PC-9 (cell line): ENCODE measurements around the gene SCNN1B. TPM values are rescaled to one million over a fixed set of nuclear protein-coding genes. Genes with fewer than 3 reads are reported as not detected.

Source experiments
- BruUV-seq: library from RNA; stranded (reverse); fragments of 400-500 nt; replicated peaks from 2 replicates; lab custom pipeline; 2021; lab: Mats Ljungman, UMichigan
- CTCF ChIA-PET: fragments of 300-600 bp; sonication (Branson Sonifier 250); formaldehyde crosslinking; loops from one replicate; lab custom pipeline; 2022; ENCODE audit warnings: antibody characterized with exemption; lab: Charles Lee
- POLR2A ChIA-PET: fragments of 300-600 bp; sonication (Branson Sonifier 250); formaldehyde crosslinking; loops from one replicate; lab custom pipeline; 2022; ENCODE audit warnings: antibody characterized with exemption; ENCODE audit not compliant: unreplicated experiment; lab: Charles Lee
- DNase-seq, 2 experiments: peaks; one replicate each; pipeline versions ENCODE4 v3.0.0 to v3.0.0-alpha.2; 2015 to 2022; ENCODE audit warnings: mixed read lengths in 1 of 2
- H2AFZ ChIP-seq: fragments of 200-600 bp; sonication (generic); 2 replicates; pipeline ENCODE4 v1.8.1; 2017; ENCODE audit warnings: antibody characterized with exemption
- H3F3A ChIP-seq: fragments of 200-600 bp; sonication (generic); 2 replicates; pipeline ENCODE4 v1.8.1; 2017; ENCODE audit warnings: antibody characterized with exemption, mild to moderate bottlenecking, low read depth; ENCODE audit not compliant: insufficient read depth
- H3K27ac ChIP-seq: fragments of 200-600 bp; sonication (generic); 2 replicates; pipeline ENCODE4 v1.6.1; 2016; ENCODE audit warnings: mixed run types
- H3K27me3 ChIP-seq: fragments of 200-600 bp; sonication (generic); 2 replicates; pipeline ENCODE4 v1.6.1; 2016; ENCODE audit warnings: low read depth, mixed run types; ENCODE audit not compliant: insufficient read depth
- H3K36me3 ChIP-seq: fragments of 200-600 bp; sonication (generic); 2 replicates; pipeline ENCODE4 v1.6.1; 2016; ENCODE audit warnings: low read depth, mixed run types
- H3K4me1 ChIP-seq: fragments of 200-600 bp; sonication (generic); replicated peaks from 2 replicates; pipeline ENCODE4 v1.6.1; 2016; ENCODE audit warnings: mixed run types; ENCODE audit not compliant: insufficient read depth
- H3K4me2 ChIP-seq: fragments of 200-600 bp; sonication (generic); 2 replicates; pipeline ENCODE4 v1.6.1; 2017; ENCODE audit warnings: mixed run types
- H3K4me3 ChIP-seq: fragments of 200-600 bp; sonication (generic); 2 replicates; pipeline ENCODE4 v1.6.1; 2016; ENCODE audit warnings: mixed run types
- H3K79me2 ChIP-seq: fragments of 200-600 bp; sonication (generic); 2 replicates; pipeline ENCODE4 v1.6.1; 2017; ENCODE audit warnings: low read depth, mixed run types
- H3K9me2 ChIP-seq: fragments of 200-600 bp; sonication (generic); 2 replicates; pipeline ENCODE4 v1.8.1; 2017; ENCODE audit warnings: mild to moderate bottlenecking; ENCODE audit not compliant: insufficient read depth
- H3K9me3 ChIP-seq: fragments of 200-600 bp; sonication (generic); 2 replicates; pipeline ENCODE4 v1.8.1; 2016; ENCODE audit warnings: low read depth; ENCODE audit not compliant: insufficient read depth
- H4K20me1 ChIP-seq: fragments of 200-600 bp; sonication (generic); 2 replicates; pipeline ENCODE4 v1.8.1; 2017; ENCODE audit not compliant: insufficient read depth
- EZH2 ChIP-seq: fragments of 200-600 bp; sonication (generic); IDR thresholded peaks from 2 replicates; pipeline ENCODE4 v1.8.0; 2017; ENCODE audit warnings: antibody characterized with exemption, low read depth
- intact Hi-C: fragments of 100-400 bp; cut with micrococcal nuclease; formaldehyde crosslinking; loops from one replicate; pipeline ENCODE4 v1.10.0; 2022; ENCODE audit not compliant: unreplicated experiment
- total RNA-seq: library from RNA; stranded (reverse); gene quantifications from 2 replicates; pipeline ENCODE4 v1.2.3, GENCODE V29; 2021
- TF ChIP-seq, protein P1 (sequence below): fragments of 200-600 bp; sonication (generic); conservative IDR thresholded peaks from 2 replicates; pipeline ENCODE4 v1.6.1; 2017; ENCODE audit warnings: mixed run types, antibody characterized with exemption, mild to moderate bottlenecking, moderate library complexity

The SCNN1B gene
- total RNA-seq, 1 experiment from 2014 or later: 0.57 TPM

DNA sequence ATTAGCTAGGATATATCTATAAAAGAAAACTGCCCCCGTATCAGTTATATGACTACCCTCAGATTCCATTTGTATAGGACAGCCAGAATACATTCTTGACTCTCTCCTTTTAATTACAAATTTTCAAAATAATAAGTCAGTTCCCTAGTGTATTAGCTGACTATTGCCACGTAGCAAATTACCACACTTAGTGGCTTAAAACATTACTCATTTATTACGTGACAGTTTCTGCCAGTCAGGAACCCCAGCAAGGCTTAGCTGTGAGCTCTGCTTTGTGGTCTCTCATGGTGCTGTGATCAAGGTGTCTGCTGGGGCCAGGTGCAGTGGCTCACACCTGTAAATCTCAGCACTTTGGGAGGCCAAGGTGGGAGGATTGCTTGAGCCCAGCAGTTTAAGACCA, 13.9 kb upstream of the SCNN1B start:
- CTCF ChIA-PET: no interaction called here

DNA sequence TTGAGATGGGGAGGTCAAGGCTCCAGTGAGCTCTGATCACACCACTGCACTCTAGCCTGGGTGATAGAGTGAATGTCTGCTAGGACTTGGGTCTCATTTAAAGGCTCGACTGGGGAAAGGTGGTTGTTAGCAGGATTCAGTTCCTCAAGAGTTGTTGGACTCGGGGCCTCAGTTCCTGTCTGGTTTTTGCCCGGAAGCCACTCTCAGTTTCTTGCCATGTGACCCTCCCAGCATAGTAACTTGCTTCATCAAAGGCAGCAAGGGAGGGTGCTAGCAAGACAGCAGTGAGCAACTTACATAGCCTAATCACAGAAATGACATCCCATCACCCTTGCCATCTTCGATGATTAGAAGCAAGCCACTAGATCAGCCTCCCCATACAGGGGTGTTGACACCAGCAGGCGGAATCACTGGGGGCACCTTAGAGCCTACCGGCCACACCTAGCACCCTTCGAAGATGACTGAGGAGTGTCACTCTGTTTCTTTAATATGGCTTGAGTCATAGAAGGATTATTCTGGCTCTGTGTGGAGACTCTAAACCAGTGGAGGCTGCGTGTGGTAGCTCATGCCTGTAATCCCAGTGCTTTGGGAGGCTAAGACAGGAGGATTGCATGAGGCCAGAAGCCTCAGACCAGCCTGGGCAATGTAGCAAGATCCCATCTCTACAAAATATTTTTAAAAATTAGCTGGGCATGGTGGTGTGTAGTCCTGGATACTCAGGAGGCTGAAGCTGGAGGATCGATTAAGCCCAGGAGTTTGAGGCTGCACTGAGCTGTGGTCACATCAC, 13.2 kb upstream of the SCNN1B start:
- DNase-seq: no peak
- peaks cover 63% of the 10 kb centered on the region for H3K4me1 ChIP-seq
- H2AFZ ChIP-seq: 0 out of 2 replicates have a peak overlapping the region, but pooled peaks have one; percentile 10
- no peak overlapping the region for H3K4me3 ChIP-seq
- intact Hi-C loops: no loop called here
- TF ChIP-seq, protein P1, sequence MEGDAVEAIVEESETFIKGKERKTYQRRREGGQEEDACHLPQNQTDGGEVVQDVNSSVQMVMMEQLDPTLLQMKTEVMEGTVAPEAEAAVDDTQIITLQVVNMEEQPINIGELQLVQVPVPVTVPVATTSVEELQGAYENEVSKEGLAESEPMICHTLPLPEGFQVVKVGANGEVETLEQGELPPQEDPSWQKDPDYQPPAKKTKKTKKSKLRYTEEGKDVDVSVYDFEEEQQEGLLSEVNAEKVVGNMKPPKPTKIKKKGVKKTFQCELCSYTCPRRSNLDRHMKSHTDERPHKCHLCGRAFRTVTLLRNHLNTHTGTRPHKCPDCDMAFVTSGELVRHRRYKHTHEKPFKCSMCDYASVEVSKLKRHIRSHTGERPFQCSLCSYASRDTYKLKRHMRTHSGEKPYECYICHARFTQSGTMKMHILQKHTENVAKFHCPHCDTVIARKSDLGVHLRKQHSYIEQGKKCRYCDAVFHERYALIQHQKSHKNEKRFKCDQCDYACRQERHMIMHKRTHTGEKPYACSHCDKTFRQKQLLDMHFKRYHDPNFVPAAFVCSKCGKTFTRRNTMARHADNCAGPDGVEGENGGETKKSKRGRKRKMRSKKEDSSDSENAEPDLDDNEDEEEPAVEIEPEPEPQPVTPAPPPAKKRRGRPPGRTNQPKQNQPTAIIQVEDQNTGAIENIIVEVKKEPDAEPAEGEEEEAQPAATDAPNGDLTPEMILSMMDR: no peak
- no peak for TF ChIP-seq EZH2
- H3K27me3 ChIP-seq: no peaks in the 10 kb centered on the region
- BruUV-seq: no TSS peak
- H3K36me3 ChIP-seq: no peaks in the 10 kb centered on the region
- no peaks in the 10 kb centered on the region for H3K9me2 ChIP-seq
- no peak overlapping the region for H3K4me2 ChIP-seq
- H3K79me2 ChIP-seq: no peaks in the 10 kb centered on the region
- peaks cover 33% of the 10 kb centered on the region for H3F3A ChIP-seq
- H3K9me3 ChIP-seq: no peaks in the 10 kb centered on the region
- no peaks in the 10 kb centered on the region for H4K20me1 ChIP-seq
- no peak overlapping the region for H3K27ac ChIP-seq
- CTCF ChIA-PET: no interaction called here
- POLR2A ChIA-PET: no interaction called here

More for the DNA sequence above, 13.9 kb upstream of the SCNN1B start:
- Histone ChIP-seq H3F3A (peaks cover 40% of the 10 kb centered on the region), H3K27me3 (no peaks in the 10 kb centered on the region), H3K27ac (peak overlapping the region; percentile 92; the same call in 1 of the 2 replicates), H3K9me2 (no peaks in the 10 kb centered on the region), H3K9me3 (no peaks in the 10 kb centered on the region), H4K20me1 (no peaks in the 10 kb centered on the region), H3K4me1 (peaks cover 69% of the 10 kb centered on the region), H2AFZ (0 out of 2 replicates have a peak overlapping the region, but pooled peaks have one; percentile 10), H3K4me3 (no peak overlapping the region), H3K4me2 (no peak overlapping the region), H3K79me2 (no peaks in the 10 kb centered on the region), H3K36me3 (no peaks in the 10 kb centered on the region)
- BruUV-seq: no TSS peak
- POLR2A ChIA-PET: interaction anchor here (0.6 kb wide), 1 partner anchor 14 kb away, joined by 5 read pairs; the partner anchor contains the start of gene SCNN1B
- TF ChIP-seq, protein P1: no peak
- TF ChIP-seq EZH2: no peak
- intact Hi-C loops: no loop called here
- no peak for DNase-seq

- intact Hi-C loops: loop anchor here (10.0 kb wide), 1 partner anchor 144 kb away; no protein-coding TSS in a partner anchor
- TF ChIP-seq EZH2: no peak
- TF ChIP-seq, protein P1: no peak
- CTCF ChIA-PET: no interaction called here
- H3K4me2 ChIP-seq: peak overlapping the region; percentile 52
- BruUV-seq: no TSS peak
- H2AFZ ChIP-seq: no peak overlapping the region
- H3K27me3 ChIP-seq: no peaks in the 10 kb centered on the region
- no peaks in the 10 kb centered on the region for H4K20me1 ChIP-seq
- no peaks in the 10 kb centered on the region for H3K9me2 ChIP-seq
- H3K36me3 ChIP-seq: no peaks in the 10 kb centered on the region
- H3K79me2 ChIP-seq: no peaks in the 10 kb centered on the region
- peaks cover 21% of the 10 kb centered on the region for H3F3A ChIP-seq
- POLR2A ChIA-PET: no interaction called here
- DNase-seq: peak in 1 of 2 experiments; percentile 73
- H3K27ac ChIP-seq: peak overlapping the region; percentile 41; the same call in 1 of the 2 replicates
- peaks cover 59% of the 10 kb centered on the region for H3K4me1 ChIP-seq
- H3K4me3 ChIP-seq: no peak overlapping the region
- no peaks in the 10 kb centered on the region for H3K9me3 ChIP-seq
Measured at GRCh38 chr16:23290189-23291062, 11.7 kb upstream of the SCNN1B start.
